ENCODE measurements around the gene GMPS. TPM values are rescaled to one million over a fixed set of nuclear protein-coding genes. Genes with fewer than 3 reads are reported as not detected.

GMPS gene
- total and polyA plus RNA-seq, 9 of the 15 experiments (the other 6 are each of a cell fraction or from before 2014, with no cell fraction given) = 73.7 to 282 (median 156) TPM

DNA sequence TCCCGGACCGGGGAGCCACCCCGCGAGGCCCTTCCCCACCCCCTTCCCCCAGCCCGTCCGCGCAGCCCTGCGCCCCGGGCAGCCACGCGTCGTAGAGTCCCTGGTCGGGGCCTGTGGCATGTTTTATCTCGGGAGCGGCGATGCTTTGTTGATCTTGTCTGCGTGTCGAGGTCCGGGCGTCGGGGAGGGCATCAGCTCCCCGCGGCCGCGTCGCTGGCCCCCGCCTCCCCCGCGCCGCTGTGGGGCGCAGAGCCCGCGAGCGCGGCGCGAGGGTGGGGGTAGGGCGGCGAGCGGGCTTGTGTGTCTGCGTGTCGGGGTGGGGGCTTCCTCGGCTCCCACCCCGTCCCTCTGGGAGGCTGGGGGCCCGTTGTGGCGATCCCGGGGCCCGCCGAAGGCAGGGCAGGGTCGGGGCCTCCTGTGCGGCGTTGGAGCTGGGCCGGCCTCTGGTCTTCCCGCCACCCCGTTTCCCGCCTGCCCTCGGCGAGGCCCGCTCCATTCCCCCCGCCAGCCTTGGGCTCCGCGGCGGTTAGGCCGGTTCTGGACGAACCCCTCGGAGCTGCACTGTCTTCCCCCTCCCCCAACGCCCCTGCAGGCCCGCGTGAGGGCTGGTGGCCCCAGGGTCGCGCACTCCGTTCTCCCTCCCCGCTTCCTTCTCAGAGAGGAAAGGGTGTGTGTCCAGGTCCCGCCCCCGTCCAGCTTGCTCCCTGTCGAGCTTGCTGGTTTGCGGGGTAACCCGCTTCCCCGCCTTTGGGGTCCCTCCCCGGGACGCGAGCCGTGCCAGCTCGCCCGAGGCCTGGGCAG lies 695 bp downstream of the GMPS start (continued):
- TF ChIP-seq E4F1 (CRISPR knock-in tag; IDR thresholded peaks at IDR 0.05; ENCODE audit: borderline replicate concordance) (no peak), NR2C2 (CRISPR knock-in tag; IDR thresholded peaks at IDR 0.05) (peak; percentile 30; the same call in 1 of the 2 replicates), NR2C2 (tag; IDR thresholded peaks at IDR 0.05) (no peak), U2AF1 (optimal IDR thresholded peaks at IDR 0.05; ENCODE audit: low read depth, low read length) (no peak), LCOR (CRISPR knock-in tag; IDR thresholded peaks at IDR 0.05) (no peak), SIRT6 (IDR thresholded peaks at IDR 0.05; ENCODE audit: low read depth, low read length) (no peak), PCBP2 (IDR thresholded peaks at IDR 0.05; ENCODE audit: low read depth, low read length, poor library complexity, severe bottlenecking) (no peak), CTBP1 (IDR thresholded peaks at IDR 0.05; ENCODE audit: borderline replicate concordance) (no peak), ZNF717 (CRISPR knock-in tag; IDR thresholded peaks at IDR 0.05) (no peak), TAF7 (tag; IDR thresholded peaks at IDR 0.05) (no peak), TAF1 (IDR thresholded peaks at IDR 0.05; ENCODE audit: control insufficient read depth, extremely low read depth, insufficient read depth, low read length, severe bottlenecking) (peak; percentile 40), TBP (optimal IDR thresholded peaks at IDR 0.05; ENCODE audit: low read depth, low read length) (peak; percentile 34), MYNN (IDR thresholded peaks at IDR 0.05) (no peak), MYNN (CRISPR knock-in tag; IDR thresholded peaks at IDR 0.05) (no peak)
- TF ChIP-seq, protein P1, sequence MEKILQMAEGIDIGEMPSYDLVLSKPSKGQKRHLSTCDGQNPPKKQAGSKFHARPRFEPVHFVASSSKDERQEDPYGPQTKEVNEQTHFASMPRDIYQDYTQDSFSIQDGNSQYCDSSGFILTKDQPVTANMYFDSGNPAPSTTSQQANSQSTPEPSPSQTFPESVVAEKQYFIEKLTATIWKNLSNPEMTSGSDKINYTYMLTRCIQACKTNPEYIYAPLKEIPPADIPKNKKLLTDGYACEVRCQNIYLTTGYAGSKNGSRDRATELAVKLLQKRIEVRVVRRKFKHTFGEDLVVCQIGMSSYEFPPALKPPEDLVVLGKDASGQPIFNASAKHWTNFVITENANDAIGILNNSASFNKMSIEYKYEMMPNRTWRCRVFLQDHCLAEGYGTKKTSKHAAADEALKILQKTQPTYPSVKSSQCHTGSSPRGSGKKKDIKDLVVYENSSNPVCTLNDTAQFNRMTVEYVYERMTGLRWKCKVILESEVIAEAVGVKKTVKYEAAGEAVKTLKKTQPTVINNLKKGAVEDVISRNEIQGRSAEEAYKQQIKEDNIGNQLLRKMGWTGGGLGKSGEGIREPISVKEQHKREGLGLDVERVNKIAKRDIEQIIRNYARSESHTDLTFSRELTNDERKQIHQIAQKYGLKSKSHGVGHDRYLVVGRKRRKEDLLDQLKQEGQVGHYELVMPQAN (IDR thresholded peaks at IDR 0.05; ENCODE audit: borderline replicate concordance) = no peak
- TF ChIP-seq, protein P2, sequence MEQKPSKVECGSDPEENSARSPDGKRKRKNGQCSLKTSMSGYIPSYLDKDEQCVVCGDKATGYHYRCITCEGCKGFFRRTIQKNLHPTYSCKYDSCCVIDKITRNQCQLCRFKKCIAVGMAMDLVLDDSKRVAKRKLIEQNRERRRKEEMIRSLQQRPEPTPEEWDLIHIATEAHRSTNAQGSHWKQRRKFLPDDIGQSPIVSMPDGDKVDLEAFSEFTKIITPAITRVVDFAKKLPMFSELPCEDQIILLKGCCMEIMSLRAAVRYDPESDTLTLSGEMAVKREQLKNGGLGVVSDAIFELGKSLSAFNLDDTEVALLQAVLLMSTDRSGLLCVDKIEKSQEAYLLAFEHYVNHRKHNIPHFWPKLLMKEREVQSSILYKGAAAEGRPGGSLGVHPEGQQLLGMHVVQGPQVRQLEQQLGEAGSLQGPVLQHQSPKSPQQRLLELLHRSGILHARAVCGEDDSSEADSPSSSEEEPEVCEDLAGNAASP (IDR thresholded peaks at IDR 0.05) = no peak
- TF ChIP-seq, protein P3, sequence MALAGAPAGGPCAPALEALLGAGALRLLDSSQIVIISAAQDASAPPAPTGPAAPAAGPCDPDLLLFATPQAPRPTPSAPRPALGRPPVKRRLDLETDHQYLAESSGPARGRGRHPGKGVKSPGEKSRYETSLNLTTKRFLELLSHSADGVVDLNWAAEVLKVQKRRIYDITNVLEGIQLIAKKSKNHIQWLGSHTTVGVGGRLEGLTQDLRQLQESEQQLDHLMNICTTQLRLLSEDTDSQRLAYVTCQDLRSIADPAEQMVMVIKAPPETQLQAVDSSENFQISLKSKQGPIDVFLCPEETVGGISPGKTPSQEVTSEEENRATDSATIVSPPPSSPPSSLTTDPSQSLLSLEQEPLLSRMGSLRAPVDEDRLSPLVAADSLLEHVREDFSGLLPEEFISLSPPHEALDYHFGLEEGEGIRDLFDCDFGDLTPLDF (CRISPR knock-in tag; IDR thresholded peaks at IDR 0.05) = no peak
- TF ChIP-seq, protein P4, sequence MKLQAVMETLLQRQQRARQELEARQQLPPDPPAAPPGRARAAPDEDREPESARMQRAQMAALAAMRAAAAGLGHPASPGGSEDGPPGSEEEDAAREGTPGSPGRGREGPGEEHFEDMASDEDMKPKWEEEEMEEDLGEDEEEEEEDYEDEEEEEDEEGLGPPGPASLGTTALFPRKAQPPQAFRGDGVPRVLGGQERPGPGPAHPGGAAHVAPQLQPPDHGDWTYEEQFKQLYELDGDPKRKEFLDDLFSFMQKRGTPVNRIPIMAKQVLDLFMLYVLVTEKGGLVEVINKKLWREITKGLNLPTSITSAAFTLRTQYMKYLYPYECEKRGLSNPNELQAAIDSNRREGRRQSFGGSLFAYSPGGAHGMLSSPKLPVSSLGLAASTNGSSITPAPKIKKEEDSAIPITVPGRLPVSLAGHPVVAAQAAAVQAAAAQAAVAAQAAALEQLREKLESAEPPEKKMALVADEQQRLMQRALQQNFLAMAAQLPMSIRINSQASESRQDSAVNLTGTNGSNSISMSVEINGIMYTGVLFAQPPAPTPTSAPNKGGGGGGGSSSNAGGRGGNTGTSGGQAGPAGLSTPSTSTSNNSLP (IDR thresholded peaks at IDR 0.05; ENCODE audit: borderline replicate concordance, low read depth, low read length) = no peak

Data from K562 (cell line).